HG03039 (cell line): ENCODE data around the gene ENTR1.
"Not testable (repeated sequence)": the region's sequence is repeated elsewhere in the genome, so short reads cannot be mapped to it uniquely, and the experiment has no call there.

ENCODE experiments used
- ATAC-seq: cut with Tn5 transposase; IDR thresholded peaks from one replicate; pipeline ENCODE4 v1.9.1; 2021; ENCODE audit warnings: mild to moderate bottlenecking, moderate library complexity; ENCODE audit not compliant: unreplicated experiment

Gene ENTR1

GRCh38 chr9:136439481-136440408 is 29.3 kb upstream of the ENTR1 start, which contains the start of gene INPP5E:
INPP5E (minus strand) TSS chr9:136439845; CDS start chr9:136439419, 426 bp downstream.
- peak; percentile 42 for ATAC-seq

- ATAC-seq: peak; percentile 32
Measured at GRCh38 chr9:136438548-136439480, 28.4 kb upstream of the ENTR1 start.

- no peak for ATAC-seq
Measured at GRCh38 chr9:136437839-136438547, 27.6 kb upstream of the ENTR1 start.

GRCh38 chr9:136437430-136437829 is 27.0 kb upstream of the ENTR1 start:
- ATAC-seq: no peak

- no peak for ATAC-seq
Measured at GRCh38 chr9:136436055-136436634, 25.7 kb upstream of the ENTR1 start.

- no peak for ATAC-seq
Measured at GRCh38 chr9:136434580-136435169, 24.3 kb upstream of the ENTR1 start.

GRCh38 chr9:136433849-136434579 is 23.6 kb upstream of the ENTR1 start:
- no peak for ATAC-seq

GRCh38 chr9:136433043-136433715 is 22.8 kb upstream of the ENTR1 start:
- ATAC-seq: no peak

GRCh38 chr9:136432591-136432990 is 22.2 kb upstream of the ENTR1 start:
- ATAC-seq: no peak

GRCh38 chr9:136431782-136432350 is 21.5 kb upstream of the ENTR1 start:
- no peak for ATAC-seq

GRCh38 chr9:136430588-136431234 is 20.3 kb upstream of the ENTR1 start:
- no peak for ATAC-seq

- ATAC-seq: no peak
Measured at GRCh38 chr9:136429683-136430491, 19.5 kb upstream of the ENTR1 start.

- ATAC-seq: no peak
Measured at GRCh38 chr9:136429075-136429628, 18.7 kb upstream of the ENTR1 start.

- ATAC-seq: no peak
Measured at GRCh38 chr9:136426787-136427186, 16.4 kb upstream of the ENTR1 start.

- not testable (repeated sequence) for ATAC-seq
Measured at GRCh38 chr9:136425367-136425766, 15.0 kb upstream of the ENTR1 start.

GRCh38 chr9:136424750-136425362 is 14.4 kb upstream of the ENTR1 start:
- no peak for ATAC-seq
